ENCODE data around the gene DNASE1.

DNASE1 gene

DNA sequence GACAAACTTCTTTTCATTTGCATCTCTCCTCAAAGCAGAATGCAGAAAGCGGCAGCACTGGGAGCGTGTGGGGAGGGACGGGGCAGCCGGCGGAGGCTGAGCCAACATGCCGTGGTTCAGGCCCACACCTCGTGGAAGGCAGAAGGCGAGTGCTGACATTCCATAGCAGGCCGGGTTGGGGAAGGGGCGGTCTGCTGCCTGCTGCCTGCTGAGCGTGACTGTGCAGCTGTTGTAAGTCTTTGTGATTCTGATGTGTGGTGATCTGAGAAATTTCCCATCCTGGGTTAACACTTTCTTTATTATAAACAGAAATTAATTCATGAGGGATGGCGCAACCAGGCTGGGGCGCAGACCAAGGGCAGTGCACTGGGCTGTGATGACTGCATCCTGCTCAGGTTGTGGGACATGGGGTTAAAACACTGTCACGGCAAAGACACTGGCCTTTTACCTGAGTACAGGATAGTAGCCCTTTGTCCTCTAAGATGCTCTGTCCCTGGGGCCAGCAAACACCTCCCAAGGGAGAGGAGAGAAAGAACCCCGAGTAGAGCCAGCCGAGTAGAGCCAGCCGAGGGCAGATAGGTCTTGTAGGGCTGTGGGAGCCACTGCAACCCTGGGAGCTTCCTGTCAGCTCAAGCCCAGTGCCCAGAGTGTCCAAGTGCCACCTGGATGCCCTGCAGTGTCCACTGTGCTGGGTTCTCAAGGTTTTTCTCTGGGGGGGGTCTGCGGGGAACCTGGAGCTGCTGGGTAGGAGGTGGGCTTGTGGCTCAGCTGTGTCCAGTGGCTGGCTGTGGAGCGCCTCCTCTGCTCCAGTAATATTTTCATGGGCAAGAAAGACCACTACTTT lies 8.8 kb upstream of the DNASE1 start:
- Histone ChIP-seq H3K4me2 (ENCODE audit: insufficient read depth, low read length) (no peak overlapping the region), H2AFZ (ENCODE audit: low read depth, low read length) (no peak overlapping the region), H3K9ac (ENCODE audit: low read depth, low read length) (no peak overlapping the region), H3K4me3 (ENCODE audit: low read depth in 1 of 2, low read length in 2 of 2) (no peak overlapping the region), H3K4me1 (ENCODE audit: insufficient read depth, low read length) (no peaks in the 10 kb centered on the region), H3K79me2 (ENCODE audit: insufficient read depth, low read length) (no peaks in the 10 kb centered on the region), H3K36me3 (ENCODE audit: insufficient read depth, low read length) (peaks cover 27% of the 10 kb centered on the region), H3K27ac (ENCODE audit: low read length) (no peak overlapping the region), H3K27me3 (ENCODE audit: insufficient read depth, low read length, poor library complexity) (no peaks in the 10 kb centered on the region), H3K9me3 (ENCODE audit: insufficient read depth, low read length, severe bottlenecking) (no peaks in the 10 kb centered on the region), H4K20me1 (ENCODE audit: insufficient read depth, low read length) (no peaks in the 10 kb centered on the region; the same call in 1 of the 2 replicates)
- ATAC-seq (ENCODE audit: insufficient read depth, low read depth) (no peak), DNase-seq (no peak)
- TF ChIP-seq EZH2 (IDR thresholded peaks at IDR 0.05; ENCODE audit: borderline replicate concordance, low read depth, low read length, severe bottlenecking), result no peak
- TF ChIP-seq, protein P1, sequence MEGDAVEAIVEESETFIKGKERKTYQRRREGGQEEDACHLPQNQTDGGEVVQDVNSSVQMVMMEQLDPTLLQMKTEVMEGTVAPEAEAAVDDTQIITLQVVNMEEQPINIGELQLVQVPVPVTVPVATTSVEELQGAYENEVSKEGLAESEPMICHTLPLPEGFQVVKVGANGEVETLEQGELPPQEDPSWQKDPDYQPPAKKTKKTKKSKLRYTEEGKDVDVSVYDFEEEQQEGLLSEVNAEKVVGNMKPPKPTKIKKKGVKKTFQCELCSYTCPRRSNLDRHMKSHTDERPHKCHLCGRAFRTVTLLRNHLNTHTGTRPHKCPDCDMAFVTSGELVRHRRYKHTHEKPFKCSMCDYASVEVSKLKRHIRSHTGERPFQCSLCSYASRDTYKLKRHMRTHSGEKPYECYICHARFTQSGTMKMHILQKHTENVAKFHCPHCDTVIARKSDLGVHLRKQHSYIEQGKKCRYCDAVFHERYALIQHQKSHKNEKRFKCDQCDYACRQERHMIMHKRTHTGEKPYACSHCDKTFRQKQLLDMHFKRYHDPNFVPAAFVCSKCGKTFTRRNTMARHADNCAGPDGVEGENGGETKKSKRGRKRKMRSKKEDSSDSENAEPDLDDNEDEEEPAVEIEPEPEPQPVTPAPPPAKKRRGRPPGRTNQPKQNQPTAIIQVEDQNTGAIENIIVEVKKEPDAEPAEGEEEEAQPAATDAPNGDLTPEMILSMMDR (IDR thresholded peaks at IDR 0.05; ENCODE audit: borderline replicate concordance, extremely low read depth, low read length, poor library complexity, severe bottlenecking), result no peak

DNA sequence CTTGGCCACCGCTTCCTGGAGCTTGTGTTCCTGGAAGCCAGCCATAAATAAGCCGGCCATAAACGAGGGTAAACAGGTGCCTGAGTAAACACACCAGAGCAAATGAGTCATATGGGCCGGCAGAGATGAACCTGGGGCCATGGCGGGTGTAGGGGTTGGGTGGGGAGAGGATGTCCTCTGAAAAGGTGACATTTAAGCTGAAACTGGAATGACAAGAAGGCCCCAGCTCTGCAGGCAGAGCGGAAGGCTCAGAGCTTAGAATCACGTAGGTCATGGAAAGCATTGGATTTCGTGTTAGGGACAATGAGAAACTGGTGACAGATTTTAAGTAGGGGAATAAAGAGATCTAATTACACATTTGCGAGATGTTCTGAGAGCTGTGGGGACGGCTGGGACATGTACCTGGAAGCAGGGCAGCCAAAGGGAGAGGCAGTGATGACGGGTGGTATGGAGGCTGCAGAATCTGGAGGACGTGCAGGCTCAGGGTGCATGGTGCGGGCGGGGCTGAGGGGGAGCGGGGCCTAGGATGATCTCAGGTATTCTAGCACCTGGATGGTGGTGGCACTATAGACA lies 8.1 kb upstream of the DNASE1 start:
- H3K4me2 ChIP-seq (ENCODE audit: insufficient read depth, low read length), result no peak overlapping the region

DNA sequence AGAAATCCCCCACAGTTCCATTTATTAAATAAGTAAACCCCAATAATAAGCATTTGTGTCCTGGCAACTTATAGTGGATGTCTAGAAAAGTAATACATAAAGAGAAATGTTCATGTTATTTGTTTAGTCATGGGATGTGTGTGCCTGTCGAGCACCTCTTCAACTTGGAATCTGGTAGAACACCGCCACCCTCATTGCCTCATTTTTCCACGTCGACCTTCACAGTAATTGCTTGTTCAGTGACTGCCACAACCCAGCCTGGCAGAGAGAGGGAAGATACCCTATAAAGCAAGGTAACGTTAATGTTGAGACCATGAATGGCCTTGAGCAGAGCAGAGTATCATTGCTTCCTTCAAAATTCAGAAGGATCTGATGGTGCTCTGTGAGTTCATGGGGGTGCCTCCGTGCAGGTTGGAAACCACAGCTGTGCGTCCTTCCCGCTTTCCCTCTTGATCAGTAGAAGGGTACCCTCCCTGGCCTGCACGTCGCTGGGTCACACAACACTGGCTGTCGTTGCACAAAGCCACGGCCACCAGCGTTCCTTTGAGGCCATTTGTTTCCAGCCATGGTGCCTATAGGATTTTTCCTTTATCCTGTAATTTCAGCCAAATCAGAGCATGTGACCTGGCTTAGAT lies 3.7 kb upstream of the DNASE1 start:
- Histone ChIP-seq H3K27me3 (ENCODE audit: insufficient read depth, low read length, poor library complexity) (no peaks in the 10 kb centered on the region), H3K36me3 (ENCODE audit: insufficient read depth, low read length) (peaks cover 25% of the 10 kb centered on the region), H3K79me2 (ENCODE audit: insufficient read depth, low read length) (no peaks in the 10 kb centered on the region), H3K4me2 (ENCODE audit: insufficient read depth, low read length) (no peak overlapping the region), H3K9ac (ENCODE audit: low read depth, low read length) (no peak overlapping the region), H4K20me1 (ENCODE audit: insufficient read depth, low read length) (no peaks in the 10 kb centered on the region), H3K4me1 (ENCODE audit: insufficient read depth, low read length) (no peaks in the 10 kb centered on the region), H3K27ac (ENCODE audit: low read length) (no peak overlapping the region), H3K4me3 (ENCODE audit: low read depth in 1 of 2, low read length in 2 of 2) (no peak overlapping the region), H2AFZ (ENCODE audit: low read depth, low read length) (no peak overlapping the region), H3K9me3 (ENCODE audit: insufficient read depth, low read length, severe bottlenecking) (no peaks in the 10 kb centered on the region)
- TF ChIP-seq, protein P1 (IDR thresholded peaks at IDR 0.05; ENCODE audit: borderline replicate concordance, extremely low read depth, low read length, poor library complexity, severe bottlenecking), result no peak
- no peak for TF ChIP-seq EZH2 (IDR thresholded peaks at IDR 0.05; ENCODE audit: borderline replicate concordance, low read depth, low read length, severe bottlenecking)
- DNase-seq, result no peak
- ATAC-seq (ENCODE audit: insufficient read depth, low read depth), result no peak

More for the DNA sequence above, 8.1 kb upstream of the DNASE1 start:
- Histone ChIP-seq H2AFZ (ENCODE audit: low read depth, low read length) (no peak overlapping the region), H3K79me2 (ENCODE audit: insufficient read depth, low read length) (no peaks in the 10 kb centered on the region), H3K27ac (ENCODE audit: low read length) (no peak overlapping the region), H3K36me3 (ENCODE audit: insufficient read depth, low read length) (peaks cover 22% of the 10 kb centered on the region), H3K9ac (ENCODE audit: low read depth, low read length) (no peak overlapping the region), H3K4me3 (ENCODE audit: low read depth in 1 of 2, low read length in 2 of 2) (no peak overlapping the region), H3K9me3 (ENCODE audit: insufficient read depth, low read length, severe bottlenecking) (no peaks in the 10 kb centered on the region), H3K27me3 (ENCODE audit: insufficient read depth, low read length, poor library complexity) (no peaks in the 10 kb centered on the region), H4K20me1 (ENCODE audit: insufficient read depth, low read length) (no peaks in the 10 kb centered on the region; the same call in 1 of the 2 replicates), H3K4me1 (ENCODE audit: insufficient read depth, low read length) (no peaks in the 10 kb centered on the region)
- ATAC-seq (ENCODE audit: insufficient read depth, low read depth) (no peak), DNase-seq (no peak)
- no peak for TF ChIP-seq EZH2 (IDR thresholded peaks at IDR 0.05; ENCODE audit: borderline replicate concordance, low read depth, low read length, severe bottlenecking)
- TF ChIP-seq, protein P1 (IDR thresholded peaks at IDR 0.05; ENCODE audit: borderline replicate concordance, extremely low read depth, low read length, poor library complexity, severe bottlenecking), result no peak
